GM03348 (cell line): ENCODE results near the gene ARL14.

Experiments
- DNase-seq: peaks from one replicate; pipeline ENCODE4 v3.0.0; 2012; ENCODE audit warnings: low spot score

ARL14 gene

DNA sequence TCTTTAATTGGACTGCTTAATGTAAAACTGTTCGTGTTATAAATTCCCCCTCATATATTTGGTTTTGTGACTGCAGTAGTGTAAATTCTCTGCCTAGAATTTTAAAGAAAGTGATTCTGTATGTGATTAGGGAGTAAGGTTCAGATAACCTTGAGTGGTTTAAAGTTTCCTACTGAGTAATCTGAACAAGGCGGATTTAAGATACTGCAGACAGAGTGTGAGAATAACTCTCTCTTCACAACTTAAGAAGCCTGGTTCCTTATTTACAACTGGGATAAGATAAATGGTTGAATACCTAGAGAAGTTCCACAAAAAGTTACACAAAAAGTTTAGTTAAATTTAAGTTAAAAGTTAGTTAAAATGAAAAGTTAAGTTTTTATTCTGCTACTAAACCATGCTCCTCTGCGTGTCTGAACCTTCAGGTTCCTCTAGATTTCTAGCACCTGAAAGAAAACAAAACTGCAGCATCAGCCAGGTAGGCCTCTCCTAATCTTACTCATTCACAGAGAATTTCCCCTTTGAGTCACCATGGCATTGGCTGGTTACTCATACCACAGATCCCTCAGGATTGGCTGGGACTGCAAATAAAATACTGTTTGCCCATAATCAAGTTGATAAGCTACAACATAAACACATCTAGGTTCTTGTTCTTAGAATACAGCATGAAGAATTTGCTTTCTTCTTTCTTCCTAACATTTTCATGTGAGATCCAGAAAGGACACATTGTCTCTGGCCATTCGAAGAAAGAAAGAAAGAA is at the start of gene ARL14:
Gene ARL14, plus strand, starts transcription at position 614 of the 757 bp plus-strand sequence. CDS start 187 bp downstream, outside the sequence.
- DNase-seq, result peak; percentile 30

DNA sequence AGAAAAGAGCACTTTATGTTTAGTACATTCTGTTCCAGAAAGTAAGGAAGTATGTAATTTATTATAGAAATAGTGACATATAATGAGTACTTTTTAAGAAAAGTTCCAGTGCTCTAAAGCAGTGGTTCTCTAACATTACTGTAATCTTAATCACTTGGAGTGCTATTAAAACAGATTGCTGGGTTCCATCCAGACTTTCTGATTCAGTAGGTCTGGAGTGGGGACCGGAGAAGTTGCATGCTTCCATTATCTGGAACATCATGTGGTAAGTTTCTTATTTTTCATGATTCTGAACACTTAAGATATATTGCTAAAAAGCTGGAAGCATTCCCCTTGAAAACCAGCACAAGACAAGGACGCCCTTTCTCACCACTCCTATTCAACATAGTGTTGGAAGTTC is 47.5 kb upstream of the ARL14 start:
- DNase-seq, result no peak

- no peak for DNase-seq
Observed at GRCh38 chr3:160633361-160634083, 43.4 kb upstream of the ARL14 start.

GRCh38 chr3:160635213-160635612 is 41.7 kb upstream of the ARL14 start:
- no peak for DNase-seq

DNA sequence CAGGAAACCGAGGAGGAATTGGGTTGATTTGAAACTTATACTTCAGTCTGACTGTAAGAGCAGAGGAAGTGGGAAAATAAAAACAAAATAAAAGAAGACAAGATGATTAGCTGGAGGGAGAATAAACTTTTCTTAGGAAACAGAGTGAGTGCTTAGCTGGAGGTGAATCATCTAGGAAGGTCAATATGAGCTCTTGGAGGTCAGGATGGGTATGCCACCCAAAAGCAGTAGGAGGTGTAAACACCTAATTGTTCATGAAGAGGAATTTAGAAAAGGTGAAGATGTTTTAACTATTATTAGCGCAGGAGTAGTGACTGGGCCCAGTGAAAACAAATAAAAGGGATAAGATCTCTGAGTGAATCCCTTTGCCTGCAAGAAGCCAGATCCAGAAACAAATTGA is 39.9 kb upstream of the ARL14 start:
- DNase-seq, result no peak

GRCh38 chr3:160638184-160638583 is 38.8 kb upstream of the ARL14 start:
- DNase-seq, result no peak

DNA sequence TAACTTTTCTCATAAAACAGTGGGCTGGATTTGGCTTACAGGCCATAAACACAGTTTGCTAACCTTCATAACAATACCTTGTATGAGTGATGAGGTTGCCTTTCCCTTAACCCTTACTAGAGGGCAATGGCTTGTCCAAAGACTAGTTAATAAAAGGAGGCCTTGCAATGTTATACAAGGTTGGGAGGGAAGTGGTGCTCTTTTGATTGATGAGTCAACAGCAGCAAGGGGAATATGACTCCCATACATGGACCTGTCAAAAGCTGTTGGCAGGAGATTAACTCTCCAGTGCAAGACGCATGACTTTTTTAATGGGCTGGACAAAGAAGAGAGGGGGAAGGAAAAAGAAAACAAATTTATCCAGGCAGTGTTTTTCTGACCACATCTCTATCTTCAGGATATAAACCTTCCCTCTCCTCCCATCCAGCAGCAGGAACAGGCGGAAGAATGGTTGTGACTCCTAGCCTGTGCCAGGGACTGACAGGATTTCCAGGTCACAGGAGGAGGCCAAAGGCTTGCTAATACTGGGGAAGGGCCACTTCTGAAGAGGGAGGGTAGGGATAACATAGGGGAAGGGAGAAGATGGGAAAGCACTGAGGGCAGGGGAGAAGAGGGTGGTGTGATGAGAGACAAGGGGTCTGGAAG is 35.2 kb upstream of the ARL14 start:
- no peak for DNase-seq

DNA sequence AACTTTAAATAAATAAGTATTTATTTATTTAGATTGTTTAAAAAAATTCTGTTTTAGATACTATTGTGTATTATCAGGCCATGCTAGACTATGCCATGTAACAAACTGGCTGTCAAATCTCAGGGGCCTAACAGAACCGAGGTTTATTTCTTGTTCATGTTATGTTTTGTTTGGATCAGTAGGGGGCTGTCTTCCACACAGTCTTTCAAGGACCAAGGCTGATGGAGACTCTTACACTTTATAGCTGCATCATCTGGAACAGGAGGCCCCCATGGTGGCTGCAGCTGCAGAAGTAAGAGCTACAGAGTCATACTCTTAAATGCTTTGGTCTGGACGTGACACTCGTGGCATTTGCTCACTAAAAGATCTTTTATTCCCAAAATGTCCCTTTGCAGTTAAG is 33.0 kb upstream of the ARL14 start:
- DNase-seq, result no peak

DNA sequence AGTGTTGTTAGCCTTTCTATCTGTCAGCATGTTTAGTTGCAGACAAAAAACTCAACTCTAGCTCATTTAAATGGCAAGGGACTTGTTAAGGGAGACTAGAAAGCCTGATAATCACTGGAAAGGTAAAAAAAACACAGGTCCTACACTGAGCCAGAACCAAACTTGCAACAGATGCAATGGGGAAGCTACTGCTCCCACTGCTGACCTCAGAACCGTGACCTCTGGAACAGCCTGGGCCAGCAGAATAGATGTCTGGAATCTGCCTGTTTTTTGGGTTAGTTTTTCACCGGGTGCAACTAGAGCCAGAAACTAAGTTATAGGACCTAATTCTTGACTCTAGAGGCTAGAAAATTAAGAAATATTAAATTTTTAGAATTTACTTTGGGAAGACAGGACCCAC is 32.5 kb upstream of the ARL14 start:
- no peak for DNase-seq

- DNase-seq, result no peak
Observed at GRCh38 chr3:160648701-160649100, 28.3 kb upstream of the ARL14 start.

GRCh38 chr3:160649596-160649995 is 27.4 kb upstream of the ARL14 start:
- peak; percentile 9 for DNase-seq

- no peak for DNase-seq
Observed at GRCh38 chr3:160653512-160653911, 23.4 kb upstream of the ARL14 start.

DNA sequence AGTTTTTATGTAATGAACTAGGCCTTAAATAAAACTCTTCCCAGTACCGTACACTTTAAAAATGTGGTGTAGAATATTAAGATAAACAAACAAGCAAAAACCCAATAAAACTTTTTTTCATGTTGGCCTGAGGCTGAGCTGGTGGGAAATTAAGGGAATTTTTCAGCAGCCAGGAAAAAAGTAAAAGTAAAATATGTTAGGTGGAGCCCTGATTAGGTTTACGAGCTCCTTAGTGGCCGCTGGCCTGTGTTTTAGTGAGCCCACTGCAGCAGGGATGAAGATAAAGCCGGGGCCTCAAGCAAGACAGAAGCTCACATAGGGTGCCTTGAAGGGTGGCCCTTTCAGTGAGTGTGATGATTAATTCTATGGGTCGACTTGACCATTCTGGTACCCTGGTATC is 16.1 kb upstream of the ARL14 start:
- no peak for DNase-seq

- DNase-seq, result no peak
Observed at GRCh38 chr3:160661660-160662059, 15.3 kb upstream of the ARL14 start.

GRCh38 chr3:160665231-160665630 is 11.7 kb upstream of the ARL14 start:
- DNase-seq, result no peak

- peak; percentile 31 for DNase-seq
Observed at GRCh38 chr3:160665784-160666526, 11.0 kb upstream of the ARL14 start.

- DNase-seq, result no peak
Observed at GRCh38 chr3:160667452-160667851, 9.5 kb upstream of the ARL14 start.

- DNase-seq, result no peak
Observed at GRCh38 chr3:160668454-160668853, 8.5 kb upstream of the ARL14 start.

- no peak for DNase-seq
Observed at GRCh38 chr3:160671231-160671630, 5.7 kb upstream of the ARL14 start.

- no peak for DNase-seq
Observed at GRCh38 chr3:160671995-160672394, 5.0 kb upstream of the ARL14 start.

DNA sequence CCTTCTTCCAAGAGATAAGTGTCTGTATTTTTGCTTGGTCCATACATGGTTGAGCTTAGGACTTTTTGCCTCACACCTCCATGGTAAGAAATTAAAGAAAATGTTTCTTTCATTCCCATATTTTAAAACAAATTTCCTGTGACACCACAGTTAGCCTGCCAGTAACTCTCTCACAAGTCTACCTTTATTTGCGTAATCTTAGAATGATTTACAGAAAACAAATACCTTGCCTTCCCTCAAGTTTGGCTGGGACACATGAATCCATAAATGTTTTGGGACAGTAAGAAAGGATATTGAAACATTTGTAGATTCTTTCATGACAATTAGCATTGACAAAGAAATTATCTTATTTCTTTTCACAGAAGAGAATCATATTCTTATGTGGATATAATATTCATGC is 3.8 kb upstream of the ARL14 start:
- no peak for DNase-seq

- no peak for DNase-seq
Observed at GRCh38 chr3:160675566-160676124, 1.3 kb upstream of the ARL14 start.
